ENCODE data around the gene AHCY.
"Not testable (repeated sequence)": the region's sequence is repeated elsewhere in the genome, so short reads cannot be mapped to it uniquely, and the experiment has no call there.

Gene AHCY

GRCh38 chr20:34295284-34295683 lies 7.9 kb downstream of the AHCY start:
- no peak for DNase-seq

DNA sequence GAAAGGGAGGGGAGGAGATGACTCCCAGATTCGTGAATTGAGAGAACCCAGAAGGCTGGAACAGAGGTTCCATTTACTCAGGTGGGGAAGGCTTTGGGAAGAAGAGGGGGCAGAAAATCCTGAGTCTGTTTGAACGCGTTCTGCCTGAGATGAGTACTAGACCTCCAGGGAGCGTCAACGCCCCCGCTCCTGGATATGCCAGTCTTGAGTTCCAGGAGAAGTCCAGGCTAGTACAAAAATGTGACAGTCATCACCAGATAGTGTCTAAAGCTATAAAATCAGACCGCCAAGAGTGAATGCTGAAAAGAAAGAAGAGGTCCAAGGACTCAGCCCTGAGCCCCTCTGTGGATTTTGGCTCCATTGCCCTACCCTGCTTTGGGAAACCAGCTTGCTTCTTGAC lies 8.6 kb downstream of the AHCY start:
- DNase-seq = no peak

- no peak for DNase-seq
Observed at GRCh38 chr20:34293589-34293988, 9.6 kb downstream of the AHCY start.

DNA sequence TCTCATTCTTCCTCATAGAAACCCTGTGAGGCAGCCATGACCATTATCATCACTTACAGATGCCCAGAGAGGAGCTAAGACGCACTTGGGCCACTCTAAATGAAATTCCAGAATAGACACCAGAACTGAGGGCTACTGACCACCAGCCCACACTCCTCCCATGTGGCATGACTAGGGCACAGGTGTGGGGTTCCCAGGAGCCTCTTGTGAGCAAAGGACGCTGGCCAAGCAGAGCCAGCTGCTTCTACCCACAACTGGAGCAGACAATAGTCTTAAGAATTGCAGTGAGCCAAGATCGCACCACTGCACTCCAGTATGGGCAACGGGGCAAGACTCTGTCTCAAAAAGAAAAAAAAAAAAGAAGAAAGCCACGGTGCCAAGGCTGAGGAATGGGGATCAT lies 10.0 kb downstream of the AHCY start:
- DNase-seq = no peak

DNA sequence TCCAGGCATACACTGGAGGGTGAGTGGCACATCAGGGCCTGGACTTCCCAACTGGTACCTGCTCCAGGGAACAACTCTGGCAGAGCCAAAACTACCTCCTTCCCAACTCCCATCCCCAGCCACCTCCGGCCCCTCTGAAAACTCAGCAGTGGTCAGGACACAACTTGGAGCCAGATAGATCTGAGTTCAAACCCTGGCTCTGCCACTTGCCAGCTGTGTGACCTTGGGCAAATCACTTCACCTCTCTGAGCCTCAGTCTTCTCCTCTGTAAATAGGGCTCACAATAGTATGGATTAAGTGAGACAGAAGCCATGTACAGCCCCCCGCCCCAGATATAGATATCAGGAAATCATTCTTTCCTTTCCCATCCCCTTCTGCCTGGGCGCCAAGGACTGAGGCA lies 10.7 kb downstream of the AHCY start:
- DNase-seq = no peak

- DNase-seq = no peak
Observed at GRCh38 chr20:34290471-34290870, 12.7 kb downstream of the AHCY start.

- DNase-seq = not testable (repeated sequence)
Observed at GRCh38 chr20:34287500-34287899, 15.7 kb downstream of the AHCY start.

GRCh38 chr20:34285450-34285849 lies 17.7 kb downstream of the AHCY start:
- DNase-seq = no peak

DNA sequence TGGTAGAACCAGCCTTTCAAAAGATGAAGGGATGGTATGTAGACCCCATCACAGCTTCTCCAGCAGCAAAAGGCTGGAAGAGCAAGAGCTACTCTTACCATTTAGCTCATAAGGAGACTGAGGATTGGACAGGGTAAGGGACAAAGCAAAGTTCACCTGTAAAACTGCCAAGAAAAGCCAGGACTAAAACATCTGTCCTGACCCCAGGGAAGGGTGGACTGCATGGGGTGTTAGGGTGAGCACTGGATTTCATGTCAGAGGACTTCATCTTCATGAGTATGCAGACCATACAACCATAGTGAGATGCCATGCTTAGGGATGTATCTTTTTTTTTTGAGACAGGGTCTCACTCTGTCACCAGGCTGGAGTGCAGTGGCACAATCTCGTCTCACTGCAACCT lies 19.3 kb downstream of the AHCY start:
- no peak for DNase-seq

DNA sequence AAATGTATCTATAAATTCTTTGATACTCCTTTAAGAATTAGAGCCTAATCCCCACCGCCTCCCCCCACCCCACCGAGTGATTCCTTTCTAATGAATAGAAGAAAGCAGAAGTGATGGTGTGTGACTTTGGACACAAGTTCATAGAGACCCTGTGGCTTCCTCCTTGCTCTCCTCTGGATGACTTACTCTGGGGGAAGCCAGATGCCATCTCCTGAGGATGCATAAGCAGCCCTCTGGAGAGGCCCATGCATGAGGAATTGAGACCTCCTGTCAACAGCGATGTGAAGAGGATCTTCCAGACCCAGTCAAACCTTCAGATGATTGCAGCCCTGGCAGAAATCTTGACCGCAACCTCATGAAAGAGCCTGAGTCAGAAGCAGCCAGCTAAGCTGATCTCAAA lies 21.1 kb downstream of the AHCY start:
- DNase-seq = no peak

- no peak for DNase-seq
Observed at GRCh38 chr20:34281177-34281576, 22.0 kb downstream of the AHCY start.

GRCh38 chr20:34274694-34275093 lies 28.5 kb downstream of the AHCY start:
- no peak for DNase-seq

- DNase-seq = no peak
Observed at GRCh38 chr20:34271956-34272355, 31.2 kb downstream of the AHCY start.

GRCh38 chr20:34269996-34270627 lies 33.0 kb downstream of the AHCY start:
- no peak for DNase-seq

DNA sequence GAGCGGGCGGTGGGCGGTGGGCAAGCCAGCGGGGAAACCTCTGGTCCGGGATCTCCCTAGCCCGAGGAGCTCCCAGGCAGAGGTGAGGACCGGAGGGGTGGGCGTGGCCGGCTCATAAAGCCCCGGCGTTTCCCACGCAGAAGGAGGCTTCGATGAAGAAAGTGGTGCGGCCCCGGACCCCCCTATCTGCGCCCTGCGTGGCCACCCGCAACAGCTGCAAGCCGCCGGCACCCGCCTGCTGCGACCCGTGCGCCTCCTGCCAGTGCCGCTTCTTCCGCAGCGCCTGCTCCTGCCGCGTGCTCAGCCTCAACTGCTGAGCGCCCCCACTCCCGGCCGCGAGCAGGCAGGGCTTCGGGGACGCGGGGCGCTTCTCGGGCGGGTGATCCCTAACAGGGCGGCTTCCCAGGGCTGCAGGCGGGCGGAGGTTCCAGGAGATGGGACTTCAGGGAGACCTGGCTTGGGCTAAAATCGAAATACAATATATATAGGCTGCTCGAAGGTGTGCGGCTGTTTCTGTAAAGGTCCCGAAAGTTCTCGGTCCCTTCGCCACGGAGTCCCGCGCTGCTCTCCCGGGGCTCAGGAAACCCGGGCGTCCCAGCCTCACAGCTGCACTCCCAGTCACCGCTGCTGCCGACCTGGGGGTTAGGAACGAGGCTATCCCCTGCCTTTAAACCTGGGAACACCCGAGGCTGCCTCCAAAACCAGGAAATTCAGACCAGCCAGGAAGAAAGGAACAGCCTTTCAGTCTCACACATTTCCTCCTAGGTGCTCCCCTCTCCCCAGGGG lies 34.1 kb downstream of the AHCY start:
- DNase-seq = peak; percentile 44

GRCh38 chr20:34268145-34268544 lies 35.0 kb downstream of the AHCY start:
- DNase-seq = no peak

DNA sequence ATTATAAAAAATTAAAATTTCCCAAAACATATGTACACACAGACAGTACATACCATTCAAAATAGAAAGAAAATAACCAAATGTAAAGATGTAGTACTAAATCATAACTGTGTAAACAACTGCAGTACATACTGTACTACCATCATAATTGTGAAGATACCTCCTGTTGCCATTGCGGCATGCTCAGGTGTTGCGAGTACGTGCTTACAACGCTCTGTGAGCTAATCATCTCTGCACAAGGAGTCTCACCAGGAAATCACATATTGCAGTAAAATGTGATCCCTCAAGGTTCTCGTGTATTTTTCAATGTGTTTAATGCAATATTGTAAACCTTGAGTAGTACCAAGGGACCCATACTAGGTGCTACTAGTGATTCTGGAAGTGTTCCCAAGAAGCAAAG lies 39.0 kb downstream of the AHCY start:
- DNase-seq = no peak

- DNase-seq = not testable (repeated sequence)
Observed at GRCh38 chr20:34263468-34263867, 39.7 kb downstream of the AHCY start.

DNA sequence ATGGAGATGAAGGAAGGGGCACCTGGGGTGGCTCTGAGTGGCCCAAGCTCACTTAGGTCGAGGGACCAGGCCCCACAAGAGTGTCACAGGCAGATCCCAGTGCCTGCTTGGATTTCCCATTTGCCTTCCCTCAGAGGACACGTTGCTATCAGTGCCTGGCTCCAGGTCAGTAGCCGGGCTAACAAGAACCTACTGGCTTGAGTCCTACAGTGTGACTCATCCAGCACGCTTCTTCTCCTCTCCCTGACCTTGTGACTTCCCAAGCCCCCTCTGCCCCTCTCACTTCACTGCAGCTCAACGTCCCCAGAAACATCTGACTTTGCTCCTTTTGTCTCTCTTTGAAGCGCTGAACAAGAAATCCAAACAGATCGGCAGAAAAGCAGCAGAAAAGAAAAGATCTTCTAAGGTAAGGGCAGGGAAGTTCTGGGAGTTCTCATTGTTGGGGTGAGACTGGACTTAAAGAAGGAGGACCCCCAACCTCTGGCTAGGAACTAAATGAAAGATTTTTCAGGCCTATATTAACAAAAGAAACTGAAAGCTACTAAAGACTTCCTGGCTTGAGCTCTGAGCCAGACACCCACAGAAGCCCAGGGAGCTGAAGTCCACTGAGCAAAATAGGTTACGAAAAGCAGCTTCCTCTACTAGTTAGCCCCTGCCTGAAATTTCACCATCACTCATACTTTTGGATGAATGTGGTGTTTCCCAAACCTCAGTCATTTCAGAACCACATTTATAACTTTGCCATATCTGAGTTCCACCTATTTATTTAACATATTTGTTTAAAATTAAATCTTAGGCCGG lies 40.5 kb downstream of the AHCY start:
- DNase-seq = no peak

DNA sequence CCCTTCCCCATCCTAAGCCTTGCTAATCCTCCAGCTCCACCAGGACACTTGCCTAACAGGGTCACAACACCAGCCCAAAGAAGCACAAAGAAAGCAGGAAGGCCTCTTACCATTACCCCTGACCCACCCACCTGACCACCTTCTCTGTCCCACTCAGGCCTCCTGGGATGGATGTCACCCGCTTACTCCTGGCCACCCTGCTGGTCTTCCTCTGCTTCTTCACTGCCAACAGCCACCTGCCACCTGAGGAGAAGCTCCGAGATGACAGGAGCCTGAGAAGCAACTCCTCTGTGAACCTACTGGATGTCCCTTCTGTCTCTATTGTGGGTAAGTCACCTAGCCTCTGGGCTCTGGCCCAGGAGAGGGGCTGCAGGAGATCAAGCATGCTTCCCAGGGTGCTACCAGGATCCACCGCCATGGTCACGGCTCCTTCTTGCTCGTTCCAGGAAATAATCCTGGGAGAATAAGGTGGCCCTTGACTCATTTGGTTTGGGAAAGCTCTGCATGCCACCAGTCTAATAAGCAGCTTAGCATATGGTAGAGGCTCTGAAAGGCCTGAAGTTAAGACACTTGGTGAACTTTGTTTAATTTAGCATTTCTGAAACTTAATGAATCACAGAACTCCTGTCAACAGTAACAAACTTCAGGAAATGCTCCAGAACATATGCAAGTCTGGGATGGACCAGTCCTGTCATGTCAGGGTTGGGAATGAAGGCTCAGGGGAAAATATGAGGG lies 42.8 kb downstream of the AHCY start:
- DNase-seq = no peak

GRCh38 chr20:34256629-34257124 lies 46.5 kb downstream of the AHCY start:
- no peak for DNase-seq

GRCh38 chr20:34254979-34255378 lies 48.2 kb downstream of the AHCY start:
- DNase-seq = no peak

All from femur (tissue), 1 donor.